ENCODE results near the gene RAPH1. TPM values are rescaled to one million over a fixed set of nuclear protein-coding genes. Genes with fewer than 3 reads are reported as not detected.

RAPH1 gene
- total and polyA plus RNA-seq, 2 experiments from 2014 or later, result 38.8 to 83.9 TPM

GRCh38 chr2:203535784-203536585, 884 bp upstream of the RAPH1 start:
- Histone ChIP-seq H3K4me2 (ENCODE audit: unreplicated experiment) (peak overlapping the region; percentile 90), H3F3A (ENCODE audit: insufficient read depth) (peaks cover 45% of the 10 kb centered on the region), H3K4me1 (ENCODE audit: insufficient read depth) (peaks cover 15% of the 10 kb centered on the region; the same call in 1 of the 2 replicates), H2AFZ (peak overlapping the region; percentile 71), H3K27me3 (replicated peaks; ENCODE audit: insufficient read depth) (no peaks in the 10 kb centered on the region), H3K27ac (peak overlapping the region; percentile 92), H3K4me3 (peak overlapping the region; percentile 75), H4K20me1 (ENCODE audit: insufficient read depth) (no peaks in the 10 kb centered on the region), H3K9ac (peak overlapping the region; percentile 84), H3K9me3 (ENCODE audit: low read depth) (no peaks in the 10 kb centered on the region), H3K36me3 (ENCODE audit: low read depth) (0 out of 2 replicates have a peak, but pooled peaks cover 8% of the 10 kb centered on the region), H3K9me2 (ENCODE audit: insufficient read depth) (no peaks in the 10 kb centered on the region), H3K79me2 (ENCODE audit: insufficient read depth) (peaks cover 40% of the 10 kb centered on the region)
- peak; percentile 57 for DNase-seq
- in situ Hi-C loops (cut with MboI), result no loop called here
- TF ChIP-seq EZH2phosphoT487 (IDR thresholded peaks at IDR 0.05; ENCODE audit: insufficient read depth, low read depth) (no peak), EZH2 (IDR thresholded peaks at IDR 0.05; ENCODE audit: insufficient read depth, poor library complexity, severe bottlenecking) (no peak)
- WGBS, 2 experiments (ENCODE audit: low coverage in 1 of 2, low lambda C conversion rate in 2 of 2, missing lambda C conversion rate in 2 of 2), result 8 to 10% methylated on average over 14 of the region's 14 CpGs

DNA sequence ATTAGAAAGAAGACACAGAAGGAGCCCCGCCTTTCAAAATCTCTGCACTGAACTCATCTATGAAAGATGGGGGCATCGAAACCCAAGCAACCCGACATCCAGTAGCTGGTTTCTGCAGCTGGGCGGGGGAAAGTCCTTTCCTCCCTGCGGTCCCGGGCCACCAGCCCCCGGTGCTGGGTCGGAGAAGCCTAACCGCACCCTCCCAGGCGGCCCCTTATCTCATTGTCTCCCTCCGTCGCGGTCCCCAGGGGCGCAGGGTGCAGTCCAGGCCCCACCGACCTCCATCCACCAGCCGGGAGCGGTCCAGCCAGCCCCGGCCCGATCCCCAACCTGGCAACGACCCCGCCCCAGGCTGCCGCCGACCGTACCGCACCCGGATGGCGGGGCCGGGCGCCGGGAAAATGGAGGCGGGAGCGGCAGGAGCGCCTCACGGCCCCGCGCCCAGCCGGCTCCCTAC, 452 bp downstream of the RAPH1 start:
- peaks cover 13% of the 10 kb centered on the region; the same call in 1 of the 2 replicates for H3K36me3 ChIP-seq (ENCODE audit: low read depth)
- in situ Hi-C loops (cut with MboI), result no loop called here
- peak; percentile 59 for DNase-seq
- WGBS, 2 experiments (ENCODE audit: low coverage in 1 of 2, low lambda C conversion rate in 2 of 2, missing lambda C conversion rate in 2 of 2), result 1 to 2% methylated on average over 18 to 30 of the region's 37 CpGs
- H2AFZ ChIP-seq, result no peak overlapping the region
- peaks cover 25% of the 10 kb centered on the region for H3K4me1 ChIP-seq (ENCODE audit: insufficient read depth)
- H3K4me3 ChIP-seq, result peak overlapping the region; percentile 88
- no peaks in the 10 kb centered on the region for H3K27me3 ChIP-seq (replicated peaks; ENCODE audit: insufficient read depth)
- H3K4me2 ChIP-seq (ENCODE audit: unreplicated experiment), result peak overlapping the region; percentile 91
- H4K20me1 ChIP-seq (ENCODE audit: insufficient read depth), result peaks cover 11% of the 10 kb centered on the region; the same call in 1 of the 2 replicates
- H3K9me3 ChIP-seq (ENCODE audit: low read depth), result no peaks in the 10 kb centered on the region
- H3K27ac ChIP-seq, result peak overlapping the region; percentile 92
- H3K79me2 ChIP-seq (ENCODE audit: insufficient read depth), result peaks cover 53% of the 10 kb centered on the region
- H3K9ac ChIP-seq, result peak overlapping the region; percentile 98
- TF ChIP-seq EZH2 (IDR thresholded peaks at IDR 0.05; ENCODE audit: insufficient read depth, poor library complexity, severe bottlenecking), result no peak
- TF ChIP-seq EZH2phosphoT487 (IDR thresholded peaks at IDR 0.05; ENCODE audit: insufficient read depth, low read depth), result no peak
- H3F3A ChIP-seq (ENCODE audit: insufficient read depth), result peaks cover 58% of the 10 kb centered on the region
- H3K9me2 ChIP-seq (ENCODE audit: insufficient read depth), result no peaks in the 10 kb centered on the region

GRCh38 chr2:203533676-203534591, 1.2 kb downstream of the RAPH1 start:
- H4K20me1 ChIP-seq (ENCODE audit: insufficient read depth), result peaks cover 14% of the 10 kb centered on the region; the same call in 1 of the 2 replicates

More at GRCh38 chr2:203533676-203534591, 1.2 kb downstream of the RAPH1 start:
- H3K4me1 ChIP-seq (ENCODE audit: insufficient read depth), result peaks cover 32% of the 10 kb centered on the region
- no peaks in the 10 kb centered on the region for H3K9me3 ChIP-seq (ENCODE audit: low read depth)
- peaks cover 60% of the 10 kb centered on the region for H3K79me2 ChIP-seq (ENCODE audit: insufficient read depth)
- peak overlapping the region; percentile 98 for H3K9ac ChIP-seq
- H3K4me3 ChIP-seq, result peak overlapping the region; percentile 88
- H3K4me2 ChIP-seq (ENCODE audit: unreplicated experiment), result peak overlapping the region; percentile 91
- WGBS, 2 experiments (ENCODE audit: low coverage in 1 of 2, low lambda C conversion rate in 2 of 2, missing lambda C conversion rate in 2 of 2), result 1 to 2% methylated on average over 23 to 24 of the region's 24 CpGs
- peak overlapping the region; percentile 92 for H3K27ac ChIP-seq
- in situ Hi-C loops (cut with MboI), result no loop called here
- no peak for TF ChIP-seq EZH2 (IDR thresholded peaks at IDR 0.05; ENCODE audit: insufficient read depth, poor library complexity, severe bottlenecking)
- TF ChIP-seq EZH2phosphoT487 (IDR thresholded peaks at IDR 0.05; ENCODE audit: insufficient read depth, low read depth), result no peak
- peak; percentile 71 for DNase-seq
- no peak overlapping the region for H2AFZ ChIP-seq
- H3F3A ChIP-seq (ENCODE audit: insufficient read depth), result peaks cover 65% of the 10 kb centered on the region
- H3K36me3 ChIP-seq (ENCODE audit: low read depth), result peaks cover 13% of the 10 kb centered on the region; the same call in 1 of the 2 replicates
- H3K9me2 ChIP-seq (ENCODE audit: insufficient read depth), result no peaks in the 10 kb centered on the region
- no peaks in the 10 kb centered on the region for H3K27me3 ChIP-seq (replicated peaks; ENCODE audit: insufficient read depth)

All from GM23248 (cell line).